Epidermal melanocyte (primary cell): ENCODE data around the gene PITPNM3.

Source experiments
- DNase-seq: peaks from one replicate; pipeline ENCODE4 v3.0.0; 2011; ENCODE audit warnings: low spot score; ENCODE audit not compliant: insufficient read length

Gene PITPNM3

DNA sequence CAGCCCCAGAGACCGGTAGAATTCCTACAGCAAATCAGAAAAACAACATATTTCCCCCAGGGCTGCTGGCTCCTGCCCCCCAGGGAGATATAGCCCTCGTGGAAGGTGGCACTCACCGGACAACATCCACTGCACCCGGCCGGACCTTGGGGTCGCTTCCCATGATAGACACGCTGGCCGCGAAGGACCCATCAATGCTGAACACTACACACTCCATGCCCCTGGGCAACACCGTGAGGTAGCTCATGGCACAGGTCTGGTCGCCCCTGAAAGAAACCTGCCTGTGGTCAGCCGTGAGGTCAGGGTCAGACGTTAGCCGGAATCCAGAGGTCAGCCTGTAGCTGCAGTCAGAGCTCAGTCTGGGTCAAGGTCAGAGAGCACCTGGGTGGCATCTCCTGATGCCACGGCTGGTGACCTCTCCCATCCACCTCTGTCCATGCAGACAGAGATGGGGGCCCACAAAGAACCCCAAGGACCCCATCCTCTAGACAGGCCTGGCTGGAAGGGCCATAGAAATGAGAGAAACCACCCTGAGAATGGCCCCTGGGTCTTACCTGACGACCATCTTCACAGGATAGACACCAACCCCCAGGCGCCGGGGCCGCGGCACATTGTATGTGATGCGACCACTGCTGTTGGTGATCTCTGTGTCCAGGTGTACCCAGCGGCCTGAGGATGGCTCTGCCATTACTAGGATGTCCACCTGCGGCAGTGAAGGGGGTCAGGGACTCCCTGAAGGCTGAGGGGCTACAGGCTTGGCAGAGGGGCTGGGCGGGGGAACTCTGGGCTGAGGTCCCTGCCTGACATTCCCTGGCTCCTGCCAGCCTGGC, 92.5 kb downstream of the PITPNM3 start:
- no peak for DNase-seq

DNA sequence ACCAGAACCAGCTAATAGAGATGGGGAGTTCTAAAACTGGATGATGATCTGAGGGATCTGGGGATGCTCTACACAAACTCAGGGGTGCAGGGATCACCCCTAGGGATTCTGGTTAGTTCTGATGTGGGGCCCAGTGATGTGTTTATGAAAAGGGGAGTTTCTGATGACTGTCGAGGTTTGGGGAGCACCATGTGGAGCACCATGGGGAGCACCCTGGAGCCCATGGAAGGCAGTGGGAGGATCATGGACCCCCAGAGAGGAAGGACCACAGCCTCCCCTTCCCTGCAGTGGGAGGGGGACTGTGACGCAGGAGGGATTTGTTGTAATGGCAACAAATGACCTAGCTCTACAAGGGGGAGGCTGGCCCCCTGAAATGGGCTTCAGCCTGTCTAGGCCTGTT, 93.7 kb downstream of the PITPNM3 start:
- DNase-seq = no peak

DNA sequence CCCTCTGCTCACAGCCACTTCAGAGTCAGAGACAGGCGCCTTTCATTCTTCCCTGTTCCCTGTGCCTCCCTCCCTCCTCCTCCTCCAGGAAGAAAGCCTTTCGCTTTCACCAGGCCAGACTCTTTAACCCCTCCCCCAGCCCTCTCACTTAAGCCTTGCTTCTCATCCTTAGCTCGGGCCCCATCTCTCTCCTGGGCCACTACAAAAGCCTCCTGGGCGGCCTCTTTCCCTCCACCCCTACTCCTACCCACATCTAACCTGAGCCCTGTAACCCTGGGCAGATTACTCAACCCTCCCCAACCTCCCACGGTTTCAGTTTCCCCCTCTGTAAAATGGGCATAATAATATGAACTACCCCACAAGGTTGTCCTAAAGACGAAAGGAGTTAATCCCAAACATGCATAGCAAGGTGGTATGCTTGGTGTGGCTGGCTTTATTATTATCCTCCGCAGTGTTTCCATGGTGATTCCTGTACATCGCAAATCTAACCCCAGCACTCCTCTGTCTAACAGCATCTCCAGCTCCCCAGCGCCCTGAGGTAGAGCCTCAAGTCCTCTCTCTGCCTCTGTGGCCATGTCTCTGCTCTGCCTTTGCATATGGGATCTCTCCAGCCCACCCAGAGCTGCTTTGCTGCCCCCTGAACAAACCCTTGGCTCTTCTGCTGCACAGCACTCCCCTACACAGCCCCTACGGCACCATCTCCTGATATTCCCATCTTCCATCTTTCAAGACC, 94.4 kb downstream of the PITPNM3 start:
- DNase-seq = no peak

DNA sequence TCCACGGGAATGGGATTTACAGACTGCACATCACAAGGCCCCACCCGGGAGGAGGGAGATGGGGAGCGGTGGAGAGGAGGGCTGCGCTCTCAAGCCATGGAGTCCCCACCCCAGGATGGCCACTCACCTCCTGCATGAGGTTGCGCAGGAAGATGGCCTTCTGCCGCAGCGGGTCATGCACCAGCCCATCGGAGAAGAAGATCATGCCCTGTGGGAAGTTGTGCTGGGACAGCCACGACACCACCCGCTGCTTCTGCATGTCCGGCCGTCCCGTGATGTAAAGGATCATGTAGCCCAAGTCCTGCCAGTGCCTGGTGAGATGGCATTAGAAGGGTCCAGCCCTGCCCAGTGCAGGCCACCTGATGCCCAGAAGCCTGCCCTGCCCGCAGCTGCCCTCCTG, 95.1 kb downstream of the PITPNM3 start:
- DNase-seq = no peak

DNA sequence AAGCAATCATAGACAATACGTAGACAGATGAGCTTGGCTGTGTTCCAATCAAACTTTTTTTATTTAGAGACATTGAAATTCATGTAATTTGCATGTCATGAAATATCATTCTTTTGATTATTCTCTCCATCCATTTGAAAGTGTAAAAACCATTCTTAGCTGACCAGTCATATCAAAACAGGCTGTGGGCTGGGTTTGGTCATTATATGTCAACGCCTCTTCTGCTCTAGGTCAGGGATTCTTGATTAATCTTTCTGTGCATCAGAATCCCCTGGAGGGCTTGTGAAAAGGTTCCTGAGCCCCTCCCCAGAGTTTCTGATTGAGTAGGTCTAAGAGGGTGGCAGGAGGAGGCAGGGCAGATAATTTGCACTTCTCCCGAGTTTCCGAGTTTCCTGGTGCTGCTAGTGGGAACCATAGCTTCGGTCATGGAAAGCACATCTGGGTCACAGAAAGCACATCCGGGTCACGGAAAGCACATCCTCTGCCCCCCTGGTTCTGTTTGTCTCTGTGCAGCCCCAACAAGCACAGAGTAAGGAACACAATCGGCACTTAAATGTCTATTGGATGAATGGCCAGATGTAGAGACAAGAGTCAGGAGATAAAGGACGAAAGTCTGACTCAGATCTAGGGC, 95.7 kb downstream of the PITPNM3 start:
- no peak for DNase-seq

DNA sequence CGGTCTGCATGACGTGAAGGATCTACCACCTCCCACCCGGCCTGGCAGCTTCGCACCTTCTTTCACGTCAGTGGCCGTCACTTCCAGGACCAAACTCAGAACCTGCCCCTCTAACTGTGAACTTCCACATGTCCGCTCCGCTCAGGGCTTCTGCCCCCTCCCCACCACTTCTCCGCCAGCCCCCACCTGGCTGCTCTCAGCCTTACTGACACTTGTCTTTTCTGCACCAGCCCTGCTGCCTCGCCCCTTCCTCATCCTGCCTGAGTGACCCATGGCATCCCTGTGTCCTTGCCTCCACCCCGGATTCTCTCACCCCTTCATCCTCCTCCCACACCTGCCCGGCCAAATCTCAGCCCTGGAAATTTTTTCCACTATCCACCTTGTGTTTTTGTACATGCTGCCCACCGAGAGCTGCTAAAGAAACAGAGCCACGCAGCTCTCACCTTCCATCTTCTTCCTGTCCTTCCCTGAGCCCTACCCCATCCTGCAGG, 97.8 kb downstream of the PITPNM3 start:
- no peak for DNase-seq

DNA sequence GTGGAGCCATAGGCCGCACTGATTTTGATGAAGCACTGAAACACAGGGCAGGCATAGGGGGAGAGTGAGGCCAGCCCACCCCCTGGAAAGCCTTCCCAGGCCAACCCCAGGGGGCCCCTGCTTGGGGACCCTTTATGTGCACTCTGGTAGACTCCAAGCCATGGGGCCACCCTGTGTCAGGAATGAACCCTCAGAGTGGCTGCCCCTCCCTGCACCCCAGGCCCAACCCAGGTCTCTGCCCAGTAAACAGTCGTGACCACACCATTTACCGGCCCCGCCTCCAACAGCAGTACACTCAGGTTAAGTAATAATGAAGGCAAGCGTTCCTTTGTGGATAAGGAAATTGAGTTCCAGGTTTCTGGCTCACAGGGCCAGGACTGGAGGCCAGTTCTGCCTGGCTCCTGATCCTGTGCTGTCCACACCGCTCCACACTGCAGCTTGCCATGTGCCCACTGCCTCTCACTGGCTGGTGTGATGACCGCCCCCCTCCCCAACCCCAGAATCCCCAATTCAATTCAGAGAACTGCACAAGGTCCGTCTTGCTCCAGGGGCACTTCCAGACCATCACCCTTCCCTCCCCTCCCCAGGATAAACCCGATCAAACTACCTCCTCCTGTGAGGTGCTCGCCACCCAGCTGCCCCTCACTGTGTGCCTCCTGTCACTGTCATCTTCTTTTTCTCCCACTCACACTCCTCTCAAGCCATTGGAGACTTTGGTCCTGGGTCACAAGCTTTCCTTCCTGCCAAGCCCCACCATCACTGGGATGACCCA, 98.5 kb downstream of the PITPNM3 start:
- no peak for DNase-seq

DNA sequence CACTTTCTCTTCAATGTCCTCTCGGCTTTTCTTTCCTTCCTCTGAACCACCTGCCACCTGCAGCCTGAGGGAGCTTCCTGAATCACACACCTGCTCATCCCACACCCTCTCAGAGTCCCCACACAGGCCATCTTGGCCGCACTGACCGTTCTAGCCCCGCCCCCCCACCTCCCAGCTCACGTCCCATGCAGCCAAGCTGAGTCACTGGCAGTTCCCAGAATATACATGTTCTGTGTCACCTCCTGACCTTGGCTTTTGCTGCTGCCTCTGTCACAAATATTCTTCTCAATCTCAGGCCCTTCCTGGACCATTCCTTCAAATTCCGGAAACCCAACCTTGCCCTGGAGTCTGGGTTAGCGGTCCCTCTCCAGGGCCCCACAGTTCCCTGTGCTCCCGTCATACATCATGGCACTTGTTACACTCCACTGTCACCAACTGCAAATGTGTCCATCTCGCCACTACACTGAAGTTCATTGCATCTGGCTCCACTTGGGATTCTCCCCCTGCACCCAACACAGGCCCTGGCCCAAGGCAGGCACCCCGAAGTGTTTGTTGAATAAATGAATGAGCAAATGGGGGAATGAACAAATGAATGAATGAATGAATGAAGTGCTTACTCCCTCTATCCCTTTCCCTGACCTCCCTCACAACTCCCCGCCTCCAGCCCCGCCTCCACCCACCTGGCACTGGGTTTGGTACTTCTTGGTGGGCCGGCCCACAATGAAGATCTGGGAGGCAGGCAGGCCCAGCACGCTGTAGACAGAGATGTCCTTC, 99.3 kb downstream of the PITPNM3 start:
- DNase-seq = no peak

DNA sequence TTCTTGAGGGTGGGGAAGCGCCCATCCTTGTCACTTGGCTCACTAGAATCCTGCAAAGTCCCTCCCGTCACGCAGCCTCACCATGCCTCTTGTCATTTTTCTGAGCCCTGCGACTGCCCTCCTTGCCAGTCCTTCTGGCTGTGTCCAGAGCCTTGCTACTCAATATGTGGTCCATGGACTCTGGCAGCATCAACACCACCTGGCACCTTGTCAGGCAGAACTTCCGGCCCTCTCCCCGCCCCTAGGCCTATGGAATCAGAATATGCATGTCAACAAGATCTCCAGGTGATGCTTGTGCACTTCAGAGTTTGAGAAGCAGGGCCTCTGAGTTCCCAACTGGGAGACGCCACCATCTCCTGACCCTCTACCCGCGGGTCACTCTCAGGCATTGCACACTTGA, 100.0 kb downstream of the PITPNM3 start:
- DNase-seq = no peak

DNA sequence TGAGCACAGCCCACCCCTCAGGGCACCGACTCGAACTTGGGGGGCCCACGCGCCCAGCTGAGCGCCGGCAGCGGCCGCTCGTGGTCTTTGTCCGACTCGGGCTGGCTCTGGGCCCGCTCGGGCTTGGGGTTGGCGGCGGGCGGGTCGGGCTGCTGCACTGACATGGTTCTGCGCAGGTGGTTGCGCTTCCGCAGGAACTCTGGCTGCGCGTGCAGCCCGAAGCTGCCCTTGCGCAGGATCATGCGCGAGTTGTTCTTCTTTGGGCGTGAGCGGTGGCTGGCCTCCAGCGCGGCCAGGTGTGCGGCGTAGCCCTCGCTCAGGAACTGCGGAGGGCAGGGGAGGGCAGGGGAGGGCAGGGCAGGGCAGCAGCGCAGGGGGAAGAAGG, 101.0 kb downstream of the PITPNM3 start:
- no peak for DNase-seq

DNA sequence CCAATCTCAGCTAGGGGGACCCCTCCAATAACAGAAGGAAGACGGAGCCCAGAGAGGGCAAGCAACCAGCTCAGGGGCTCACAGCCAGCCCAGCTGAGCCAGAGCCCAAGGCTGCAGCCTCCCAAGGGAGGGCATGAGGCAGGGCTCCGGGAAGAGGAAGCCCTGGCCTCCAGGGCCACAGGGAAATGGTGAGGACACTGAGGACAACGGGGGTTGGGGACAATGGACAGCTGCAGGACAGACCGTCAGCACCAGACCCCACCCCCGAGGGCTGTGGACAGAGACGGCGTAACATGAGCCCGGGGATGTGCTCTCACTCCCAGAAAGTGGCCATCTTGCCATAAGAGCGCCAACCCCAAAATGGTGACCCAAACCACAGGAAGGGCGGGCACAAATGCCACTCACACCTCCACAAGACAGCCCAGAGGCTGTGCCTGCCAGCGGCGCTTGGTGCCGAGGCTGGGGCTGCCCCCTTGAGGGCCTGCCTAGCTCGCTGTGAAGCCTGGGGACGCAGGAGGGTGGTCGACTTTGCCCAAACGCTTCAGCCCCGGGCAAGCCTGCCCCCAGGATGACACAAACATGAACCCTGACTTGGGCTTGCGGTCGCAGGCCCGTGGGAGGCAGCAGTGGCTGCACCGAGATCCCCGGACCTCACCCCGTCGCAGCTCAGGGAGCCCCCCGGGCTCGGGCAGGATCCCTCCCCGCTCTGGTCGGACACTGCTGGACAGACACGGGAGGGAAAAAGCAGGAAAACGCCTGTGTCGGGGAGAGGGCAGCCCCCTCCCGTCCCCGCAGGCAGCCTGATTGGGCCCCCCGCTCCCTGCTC, 101.6 kb downstream of the PITPNM3 start:
- DNase-seq = no peak

DNA sequence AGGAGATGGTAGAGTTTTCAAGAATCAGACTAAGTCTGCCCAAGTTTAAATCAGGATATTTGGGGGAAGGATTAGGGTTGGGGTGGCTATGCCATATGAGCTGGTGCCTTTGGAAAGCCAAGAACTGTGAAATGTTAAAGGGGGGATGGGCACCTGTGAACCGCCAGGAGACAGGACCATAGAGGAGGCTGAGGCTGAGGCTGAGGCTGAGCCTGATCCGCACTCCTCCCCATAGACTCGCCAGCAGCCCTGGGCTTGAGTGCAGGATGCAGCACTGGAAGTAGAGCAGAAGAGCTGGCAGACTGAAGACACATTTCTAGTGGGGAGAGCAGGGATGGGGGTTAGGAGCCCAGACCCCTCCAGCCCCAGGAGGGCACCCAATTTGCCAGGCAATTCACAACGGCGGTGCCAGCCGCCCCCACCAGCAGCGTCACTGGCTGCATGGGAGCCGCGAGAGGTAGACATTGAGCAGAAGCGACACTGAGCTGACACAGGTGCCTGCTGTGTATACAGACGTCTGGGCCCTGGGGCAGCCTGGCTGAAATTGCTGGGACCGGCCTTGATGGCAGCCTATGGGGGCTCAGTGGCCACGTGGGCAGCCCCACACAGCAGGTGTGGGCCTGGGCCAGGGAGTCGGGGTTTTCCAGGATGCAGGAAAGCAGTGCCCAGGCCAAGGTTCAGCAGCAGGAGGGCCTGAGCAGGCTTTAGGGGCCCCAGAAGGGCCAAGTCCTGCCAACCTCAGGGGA, 102.9 kb downstream of the PITPNM3 start:
- no peak for DNase-seq

DNA sequence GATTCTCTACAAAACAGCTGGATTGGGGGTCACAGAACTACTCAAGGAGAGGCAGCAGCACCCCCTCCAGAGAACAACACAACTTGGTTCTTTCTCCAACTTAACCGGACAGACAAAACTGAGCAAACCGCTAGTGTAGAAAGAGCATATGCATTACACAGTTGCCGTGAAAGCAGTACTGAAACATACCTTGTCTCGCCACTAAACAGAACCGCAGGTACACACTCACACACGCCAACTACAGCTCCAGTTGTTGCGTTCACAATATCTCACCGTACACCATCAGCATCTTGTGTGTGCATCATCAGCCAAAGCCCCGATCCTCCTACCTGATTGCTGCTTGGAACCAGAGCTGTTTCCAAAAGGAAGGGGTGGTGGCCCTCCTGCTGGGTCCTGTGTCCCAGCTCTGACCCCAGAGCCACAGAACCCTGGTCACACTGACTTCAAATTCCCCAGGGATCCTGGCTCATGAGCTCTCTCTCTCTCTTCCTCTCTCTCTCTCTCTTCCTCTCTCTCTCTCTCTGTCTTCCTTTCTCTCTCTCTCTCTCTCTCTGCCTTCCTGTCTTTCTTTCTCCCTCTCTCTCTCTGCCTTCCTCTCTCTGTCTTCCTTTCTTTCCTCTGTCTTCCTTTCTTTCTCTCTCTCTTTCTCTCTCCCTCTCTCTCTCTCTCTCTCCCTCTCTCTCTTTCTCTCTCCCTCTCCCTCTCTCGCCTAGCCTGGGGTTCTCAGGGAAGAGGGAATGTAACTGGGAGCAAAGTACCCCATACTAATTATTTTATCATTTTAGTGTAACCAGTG, 103.7 kb downstream of the PITPNM3 start:
- DNase-seq = no peak

DNA sequence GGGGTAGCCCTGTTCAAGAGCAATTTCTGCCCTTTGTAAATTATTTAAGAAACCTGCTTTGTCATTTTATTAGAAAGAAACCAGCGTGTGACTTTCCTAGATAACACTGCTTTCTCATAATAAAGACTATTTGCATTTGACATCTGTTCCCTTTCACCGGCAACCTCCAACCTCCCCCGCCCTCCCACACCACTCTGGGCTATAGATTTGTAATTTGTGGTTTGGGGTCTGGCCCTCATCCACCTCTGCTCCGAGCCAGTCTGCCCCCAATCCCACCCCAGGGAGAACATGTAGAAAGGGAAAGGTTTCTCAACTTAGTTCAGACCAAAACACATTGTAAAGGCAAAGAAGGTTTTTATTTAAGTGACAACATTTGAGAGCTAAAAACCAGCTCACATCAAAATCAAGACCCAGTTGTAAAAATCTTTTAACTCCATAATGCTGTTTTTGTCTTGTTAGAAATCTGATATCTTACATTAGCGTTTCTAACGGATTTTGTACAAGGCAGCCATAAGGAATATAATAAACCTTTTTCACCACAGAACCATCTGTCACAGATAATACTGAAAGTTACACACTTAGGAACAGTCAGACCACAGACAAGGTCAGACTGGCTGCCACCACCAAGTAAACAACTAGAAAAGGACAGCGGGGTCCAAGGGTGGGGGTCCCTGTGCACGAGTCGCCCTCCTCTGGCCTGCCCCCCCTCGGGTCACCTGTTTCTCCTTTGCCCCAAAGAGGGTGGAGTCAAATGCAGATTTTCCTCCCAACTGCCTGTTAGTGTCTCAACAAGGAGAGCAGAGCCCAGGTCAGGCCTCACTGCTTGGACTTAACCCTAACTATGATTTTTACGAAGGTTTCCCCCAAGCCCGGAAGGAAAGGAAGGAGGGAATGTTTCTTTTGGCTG, 105.2 kb downstream of the PITPNM3 start:
- no peak for DNase-seq

DNA sequence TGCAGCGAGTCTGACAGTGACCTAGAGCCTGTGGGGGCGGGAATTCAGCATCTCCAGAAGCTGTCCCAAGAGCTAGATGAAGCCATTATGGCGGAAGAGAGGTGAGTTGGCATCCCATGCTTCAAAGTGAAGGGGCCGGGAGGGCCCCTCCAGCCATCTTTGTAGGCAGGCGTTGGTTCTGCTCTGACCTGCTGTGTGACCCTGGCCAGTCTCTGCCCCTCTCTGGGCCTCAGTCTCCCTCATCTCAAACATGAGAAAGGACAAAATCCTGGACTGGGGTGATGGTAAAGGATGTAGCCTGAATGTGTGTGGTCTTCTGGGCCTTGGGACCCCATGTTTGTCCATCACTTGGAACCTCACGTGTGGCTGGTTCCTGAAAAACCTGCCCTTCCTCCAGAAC, 107.0 kb downstream of the PITPNM3 start:
- no peak for DNase-seq

DNA sequence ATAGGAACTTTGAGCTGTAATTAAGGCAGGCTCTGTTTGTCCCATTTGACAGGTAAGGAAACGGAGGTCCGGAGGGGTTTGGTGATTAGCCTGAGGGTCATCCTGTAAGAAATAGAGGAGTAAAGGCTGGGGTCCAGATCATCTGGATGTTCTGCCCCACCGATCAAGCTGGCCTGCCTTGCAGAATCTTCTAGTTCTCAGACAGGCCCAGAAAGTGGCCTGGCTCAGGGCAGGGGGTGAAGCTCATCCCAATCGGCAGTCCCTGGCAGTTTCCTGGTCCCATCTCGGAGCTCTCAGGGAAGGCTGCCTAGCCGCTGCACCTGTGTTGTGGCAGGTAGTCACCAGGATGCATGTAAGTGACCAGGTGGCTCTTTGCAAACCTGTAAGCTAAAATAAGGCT, 107.9 kb downstream of the PITPNM3 start:
- DNase-seq = no peak

DNA sequence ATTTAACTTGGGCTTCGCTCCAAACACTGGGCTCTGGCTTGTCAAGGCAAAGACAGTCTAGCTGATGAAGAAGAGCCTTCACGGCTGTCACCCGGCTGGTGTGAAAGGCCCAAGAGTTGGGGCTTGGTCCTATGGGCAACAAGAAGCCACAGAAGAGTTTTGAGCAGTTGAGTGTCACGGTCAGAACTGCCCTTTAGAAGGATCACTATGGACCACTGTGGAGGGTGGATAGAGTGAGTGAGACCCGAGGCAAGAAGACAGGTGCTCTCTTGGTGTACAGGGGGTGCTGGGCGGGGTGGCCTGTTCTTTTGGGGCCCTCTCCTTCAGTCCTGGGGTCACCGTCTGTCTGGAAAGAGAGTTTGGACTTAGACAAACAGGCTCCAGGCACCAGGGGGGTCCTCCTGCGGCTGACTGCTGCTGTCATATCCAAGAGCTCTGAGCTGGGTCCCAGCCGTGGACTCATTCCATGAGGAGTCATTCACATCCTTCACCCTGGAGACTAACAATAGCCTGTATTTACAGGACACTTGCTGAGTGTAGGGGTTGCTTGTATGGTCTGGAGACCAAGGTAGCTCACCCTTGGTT, 109.7 kb downstream of the PITPNM3 start:
- DNase-seq = no peak
